Neural progenitor cell (in vitro differentiated cells): Measurements from ENCODE around the gene KLF6. TPM values are rescaled to one million over a fixed set of nuclear protein-coding genes. Genes with fewer than 3 reads are reported as not detected.

Experiments used
- DNase-seq: peaks from one replicate; pipeline ENCODE4 v3.0.0-alpha.2; 2016; ENCODE audit warnings: low spot score
- H2AFZ ChIP-seq: fragments of 200-600 bp; sonication (generic); replicated peaks from 2 replicates; pipeline ENCODE4 v1.6.1; 2016; ENCODE audit warnings: antibody characterized with exemption
- H3F3A ChIP-seq: fragments of 200-600 bp; sonication (generic); 2 replicates; pipeline ENCODE4 v1.6.1; 2016; ENCODE audit warnings: antibody characterized with exemption, low read depth
- H3K27ac ChIP-seq: fragments of 200-600 bp; sonication (generic); 2 replicates; pipeline ENCODE4 v1.5.1; 2016; ENCODE audit warnings: mild to moderate bottlenecking
- H3K27me3 ChIP-seq: fragments of 200-600 bp; sonication (generic); 2 replicates; pipeline ENCODE4 v1.6.1; 2016; ENCODE audit warnings: mild to moderate bottlenecking, moderate library complexity
- H3K36me3 ChIP-seq: fragments of 200-600 bp; sonication (generic); 2 replicates; pipeline ENCODE4 v1.5.1; 2016
- H3K4me1 ChIP-seq: fragments of 200-600 bp; sonication (generic); 2 replicates; pipeline ENCODE4 v1.6.1; 2016; ENCODE audit warnings: mixed run types
- H3K4me2 ChIP-seq: fragments of 200-600 bp; sonication (generic); 2 replicates; pipeline ENCODE4 v1.6.1; 2016
- H3K4me3 ChIP-seq: fragments of 200-600 bp; sonication (generic); 2 replicates; pipeline ENCODE4 v1.5.1; 2016
- H3K79me2 ChIP-seq: fragments of 200-600 bp; sonication (generic); 2 replicates; pipeline ENCODE4 v1.6.1; 2016; ENCODE audit warnings: low read depth
- H3K9ac ChIP-seq: fragments of 200-600 bp; sonication (generic); 2 replicates; pipeline ENCODE4 v1.6.1; 2016
- H3K9me3 ChIP-seq: fragments of 200-600 bp; sonication (generic); 2 replicates; pipeline ENCODE4 v1.5.1; 2016; ENCODE audit warnings: low read depth
- H4K20me1 ChIP-seq: fragments of 200-600 bp; sonication (generic); 2 replicates; pipeline ENCODE4 v1.6.1; 2016; ENCODE audit warnings: low read depth
- H3K27ac Mint-ChIP-seq: 3 replicates; pipeline ENCODE4 v1.8.0; 2021; ENCODE audit warnings: mixed read lengths
- H3K27me3 Mint-ChIP-seq: 2 replicates; pipeline ENCODE4 v1.8.0; 2022; ENCODE audit warnings: low read depth, mild to moderate bottlenecking, inconsistent platforms, moderate library complexity, mixed read lengths; ENCODE audit not compliant: insufficient read depth
- H3K36me3 Mint-ChIP-seq: 3 replicates; pipeline ENCODE4 v1.8.0; 2021; ENCODE audit warnings: mixed read lengths
- H3K4me1 Mint-ChIP-seq: 3 replicates; pipeline ENCODE4 v1.8.0; 2021; ENCODE audit warnings: mixed read lengths
- H3K4me3 Mint-ChIP-seq: 3 replicates; pipeline ENCODE4 v1.8.0; 2021; ENCODE audit warnings: mild to moderate bottlenecking, moderate library complexity, mixed read lengths
- H3K9me3 Mint-ChIP-seq: 3 replicates; pipeline ENCODE4 v1.8.0; 2020; ENCODE audit warnings: mixed read lengths
- CTCF ChIP-seq: fragments of 200-600 bp; sonication (generic); IDR thresholded peaks from 2 replicates; pipeline ENCODE4 v1.5.1; 2017; ENCODE audit warnings: antibody characterized with exemption, mild to moderate bottlenecking
- EZH2 ChIP-seq: fragments of 200-600 bp; sonication (generic); IDR thresholded peaks from 2 replicates; pipeline ENCODE4 v1.6.1; 2017; ENCODE audit warnings: antibody characterized with exemption, mild to moderate bottlenecking, moderate library complexity
- EZH2phosphoT487 ChIP-seq: fragments of 200-600 bp; sonication (generic); IDR thresholded peaks from 2 replicates; pipeline ENCODE4 v1.6.1; 2017; ENCODE audit warnings: antibody characterized with exemption
- total RNA-seq: library from RNA; depleted of rRNA; stranded (reverse); fragments of >200 nt; gene quantifications from 2 replicates; pipeline ENCODE4 v1.2.3, GENCODE V29; 2015; ENCODE audit warnings: low replicate concordance

The KLF6 gene
- total RNA-seq, 1 donor from 2014 or later, result 11.9 TPM

GRCh38 chr10:3766046-3766756 lies 18.8 kb downstream of the KLF6 start:
- H3K36me3 Mint-ChIP-seq, result no peaks in the 10 kb centered on the region
- Histone ChIP-seq H2AFZ (no peak overlapping the region), H4K20me1 (no peaks in the 10 kb centered on the region), H3K27ac (no peak overlapping the region), H3K79me2 (no peaks in the 10 kb centered on the region), H3F3A (peaks cover 11% of the 10 kb centered on the region), H3K9me3 (no peaks in the 10 kb centered on the region), H3K9ac (no peak overlapping the region), H3K27me3 (peaks cover 36% of the 10 kb centered on the region), H3K4me3 (no peak overlapping the region), H3K4me2 (no peak overlapping the region), H3K36me3 (no peaks in the 10 kb centered on the region), H3K4me1 (peaks cover 18% of the 10 kb centered on the region)
- no peak overlapping the region for H3K27ac Mint-ChIP-seq
- H3K4me1 Mint-ChIP-seq, result peaks cover 12% of the 10 kb centered on the region
- no peaks in the 10 kb centered on the region for H3K9me3 Mint-ChIP-seq
- H3K4me3 Mint-ChIP-seq, result no peak overlapping the region
- DNase-seq, result no peak
- H3K27me3 Mint-ChIP-seq, result peaks cover 6% of the 10 kb centered on the region
- TF ChIP-seq CTCF (no peak), EZH2 (no peak), EZH2phosphoT487 (no peak)

GRCh38 chr10:3765146-3765545 lies 19.9 kb downstream of the KLF6 start:
- H3K36me3 Mint-ChIP-seq, result no peaks in the 10 kb centered on the region
- H3K4me1 ChIP-seq, result peaks cover 12% of the 10 kb centered on the region

GRCh38 chr10:3764626-3765112 lies 20.3 kb downstream of the KLF6 start:
- H3K9me3 ChIP-seq, result no peaks in the 10 kb centered on the region
- Mint-ChIP-seq H3K9me3 (no peaks in the 10 kb centered on the region), H3K4me3 (no peak overlapping the region), H3K27me3 (peaks cover 6% of the 10 kb centered on the region), H3K36me3 (no peaks in the 10 kb centered on the region), H3K4me1 (peaks cover 12% of the 10 kb centered on the region), H3K27ac (no peak overlapping the region)
- H3K4me1 ChIP-seq, result peaks cover 10% of the 10 kb centered on the region
- H3K27ac ChIP-seq, result no peak overlapping the region
- no peak overlapping the region for H2AFZ ChIP-seq
- no peak for DNase-seq
- H3K79me2 ChIP-seq, result no peaks in the 10 kb centered on the region
- no peaks in the 10 kb centered on the region for H3K36me3 ChIP-seq
- peaks cover 11% of the 10 kb centered on the region for H3F3A ChIP-seq
- H3K9ac ChIP-seq, result no peak overlapping the region
- H3K4me3 ChIP-seq, result no peak overlapping the region
- H3K4me2 ChIP-seq, result no peak overlapping the region
- no peaks in the 10 kb centered on the region for H4K20me1 ChIP-seq
- no peak for TF ChIP-seq EZH2phosphoT487
- TF ChIP-seq EZH2, result no peak
- no peak for TF ChIP-seq CTCF
- peaks cover 51% of the 10 kb centered on the region for H3K27me3 ChIP-seq

More at GRCh38 chr10:3765146-3765545, 19.9 kb downstream of the KLF6 start:
- Histone ChIP-seq H3K27me3 (peaks cover 46% of the 10 kb centered on the region), H3K9me3 (no peaks in the 10 kb centered on the region), H3K27ac (no peak overlapping the region), H4K20me1 (no peaks in the 10 kb centered on the region), H3K4me2 (no peak overlapping the region), H3F3A (peaks cover 11% of the 10 kb centered on the region), H3K4me3 (no peak overlapping the region), H3K9ac (no peak overlapping the region), H2AFZ (no peak overlapping the region), H3K36me3 (no peaks in the 10 kb centered on the region), H3K79me2 (no peaks in the 10 kb centered on the region)
- DNase-seq, result no peak
- TF ChIP-seq CTCF, result no peak
- TF ChIP-seq EZH2, result no peak
- TF ChIP-seq EZH2phosphoT487, result no peak
- H3K9me3 Mint-ChIP-seq, result no peaks in the 10 kb centered on the region
- peaks cover 6% of the 10 kb centered on the region for H3K27me3 Mint-ChIP-seq
- no peak overlapping the region for H3K4me3 Mint-ChIP-seq
- H3K4me1 Mint-ChIP-seq, result peaks cover 12% of the 10 kb centered on the region
- no peak overlapping the region for H3K27ac Mint-ChIP-seq
